Colonic mucosa (tissue), 4 donors: Measurements from ENCODE around the gene RPUSD1. TPM values are rescaled to one million over a fixed set of nuclear protein-coding genes. Genes with fewer than 3 reads are reported as not detected.

ENCODE experiments used
- DNase-seq: peaks from one replicate; pipeline ENCODE4 v3.0.0-alpha.2; 2020
- H3K27ac ChIP-seq: fragments of 200-600 bp; one replicate; pipeline ENCODE4 v1.8.0; 2021
- H3K27me3 ChIP-seq: fragments of 200-600 bp; one replicate; pipeline ENCODE4 v1.8.0; 2021
- H3K36me3 ChIP-seq: fragments of 200-600 bp; one replicate; pipeline ENCODE4 v1.8.0; 2021
- H3K4me1 ChIP-seq: fragments of 200-600 bp; one replicate; pipeline ENCODE4 v1.8.0; 2021; ENCODE audit warnings: mild to moderate bottlenecking
- H3K4me3 ChIP-seq: fragments of 200-600 bp; one replicate; pipeline ENCODE4 v1.8.0; 2021
- H3K9ac ChIP-seq, 2 donors: one replicate each; pipeline ENCODE4 v1.7.0; 2013; ENCODE audit warnings: control low read depth in 2 of 2, low read depth in 2 of 2, low read length in 2 of 2
- H3K9me3 ChIP-seq: fragments of 200-600 bp; one replicate; pipeline ENCODE4 v1.8.0; 2021
- intact Hi-C: fragments of 100-400 bp; cut with DNase I; formaldehyde crosslinking; loops from one replicate; pipeline ENCODE4 v1.14.1; 2022
- total RNA-seq, 2 donors: library from RNA; stranded (reverse); fragmentation: NEBNext Ultra II Directional in 1 of 2; extraction: Animal tissue kit (Norgen Biotek cat#: 25700) in 1 of 2; gene quantifications; one replicate each; pipeline ENCODE4 v1.2.1, GENCODE V29; 2021
- TF ChIP-seq, protein P1 (sequence below): fragments of 200-600 bp; IDR thresholded peaks from one replicate; pipeline ENCODE4 v1.8.0; 2022; ENCODE audit warnings: antibody characterized with exemption, mild to moderate bottlenecking
- donor health status: healthy.
- donor health status: DM: no; HTN: no; CAD: no.
- donor health status: DM: no; HTN: no; CAD: no.

RPUSD1 gene
- total RNA-seq, 2 donors from 2014 or later: 17.3 to 35.6 TPM

DNA sequence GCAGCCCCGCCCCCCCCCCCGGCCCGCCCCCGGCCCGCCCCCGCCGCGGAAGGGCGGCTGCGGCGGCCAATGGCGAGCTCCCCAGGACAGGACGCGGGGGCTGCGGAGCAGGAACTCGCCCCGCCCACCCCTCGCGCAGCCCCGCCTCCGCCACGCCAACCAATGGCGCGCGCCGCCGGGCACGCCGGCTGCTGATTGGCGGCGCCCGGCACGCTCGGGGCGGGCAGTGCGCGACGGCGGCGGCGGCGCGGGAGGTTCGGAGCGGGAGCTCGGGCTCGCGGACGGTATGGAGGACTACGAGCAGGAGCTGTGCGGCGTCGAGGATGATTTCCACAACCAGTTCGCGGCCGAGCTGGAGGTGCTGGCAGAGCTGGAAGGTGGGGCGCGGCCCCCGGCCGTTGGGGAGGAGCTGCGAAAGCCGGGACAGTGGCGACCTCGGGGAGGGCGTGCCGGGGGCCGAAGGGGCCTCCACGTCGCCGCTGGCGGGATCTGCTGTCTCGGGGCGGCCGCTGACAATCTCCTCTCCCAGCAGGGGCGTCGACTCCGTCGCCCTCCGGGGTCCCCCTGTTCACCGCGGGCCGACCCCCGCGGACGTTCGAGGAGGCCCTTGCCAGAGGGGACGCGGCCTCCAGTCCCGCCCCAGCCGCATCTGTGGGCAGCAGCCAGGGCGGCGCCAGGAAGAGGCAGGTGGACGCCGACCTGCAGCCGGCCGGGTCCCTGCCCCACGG is 382 bp upstream of the RPUSD1 start, which contains the start of gene CHTF18:
TSS of gene CHTF18 (plus strand) at position 222 of the 728 bp plus-strand sequence. CDS start at position 287, 65 bp downstream.
- H3K9ac ChIP-seq: peak within 1 kb of the TSS; percentile 91 to 92
- DNase-seq: peak; percentile 91
- H3K9me3 ChIP-seq: no peaks in the 10 kb centered on the region
- peak within 1 kb of the TSS; percentile 100 for H3K4me3 ChIP-seq
- H3K27ac ChIP-seq: no peak within 1 kb of the TSS
- H3K4me1 ChIP-seq: peaks cover 15% of the 10 kb centered on the region
- H3K27me3 ChIP-seq: no peaks in the 10 kb centered on the region
- intact Hi-C loops: no loop called here
- TF ChIP-seq, protein P1, sequence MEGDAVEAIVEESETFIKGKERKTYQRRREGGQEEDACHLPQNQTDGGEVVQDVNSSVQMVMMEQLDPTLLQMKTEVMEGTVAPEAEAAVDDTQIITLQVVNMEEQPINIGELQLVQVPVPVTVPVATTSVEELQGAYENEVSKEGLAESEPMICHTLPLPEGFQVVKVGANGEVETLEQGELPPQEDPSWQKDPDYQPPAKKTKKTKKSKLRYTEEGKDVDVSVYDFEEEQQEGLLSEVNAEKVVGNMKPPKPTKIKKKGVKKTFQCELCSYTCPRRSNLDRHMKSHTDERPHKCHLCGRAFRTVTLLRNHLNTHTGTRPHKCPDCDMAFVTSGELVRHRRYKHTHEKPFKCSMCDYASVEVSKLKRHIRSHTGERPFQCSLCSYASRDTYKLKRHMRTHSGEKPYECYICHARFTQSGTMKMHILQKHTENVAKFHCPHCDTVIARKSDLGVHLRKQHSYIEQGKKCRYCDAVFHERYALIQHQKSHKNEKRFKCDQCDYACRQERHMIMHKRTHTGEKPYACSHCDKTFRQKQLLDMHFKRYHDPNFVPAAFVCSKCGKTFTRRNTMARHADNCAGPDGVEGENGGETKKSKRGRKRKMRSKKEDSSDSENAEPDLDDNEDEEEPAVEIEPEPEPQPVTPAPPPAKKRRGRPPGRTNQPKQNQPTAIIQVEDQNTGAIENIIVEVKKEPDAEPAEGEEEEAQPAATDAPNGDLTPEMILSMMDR: no peak
- peaks cover 4% of the 10 kb centered on the region for H3K36me3 ChIP-seq

GRCh38 chr16:787321-787966 is 737 bp downstream of the RPUSD1 start:
- H3K4me3 ChIP-seq: peak overlapping the region; percentile 100
- peaks cover 15% of the 10 kb centered on the region for H3K4me1 ChIP-seq
- peak overlapping the region; percentile 91 to 92 for H3K9ac ChIP-seq
- no peak for DNase-seq
- intact Hi-C loops: loop anchor here (2.0 kb wide), 1 partner anchor 75 kb away; no protein-coding TSS in a partner anchor
- no peak overlapping the region for H3K27ac ChIP-seq
- H3K36me3 ChIP-seq: peaks cover 4% of the 10 kb centered on the region
- peaks cover 9% of the 10 kb centered on the region for H3K27me3 ChIP-seq
- no peaks in the 10 kb centered on the region for H3K9me3 ChIP-seq
- TF ChIP-seq, protein P1: no peak

- H3K9ac ChIP-seq: no peak overlapping the region
- peaks cover 15% of the 10 kb centered on the region for H3K27me3 ChIP-seq
- no peak overlapping the region for H3K27ac ChIP-seq
- H3K36me3 ChIP-seq: peaks cover 4% of the 10 kb centered on the region
- H3K9me3 ChIP-seq: no peaks in the 10 kb centered on the region
- no peak overlapping the region for H3K4me3 ChIP-seq
- intact Hi-C loops: loop anchor here (2.0 kb wide), 1 partner anchor 73 kb away; no protein-coding TSS in a partner anchor
- TF ChIP-seq, protein P1: peak; percentile 72
- peaks cover 15% of the 10 kb centered on the region for H3K4me1 ChIP-seq
- peak; percentile 75 for DNase-seq
These were observed 2.3 kb downstream of the RPUSD1 start for GRCh38 chr16:785563-786535.

DNA sequence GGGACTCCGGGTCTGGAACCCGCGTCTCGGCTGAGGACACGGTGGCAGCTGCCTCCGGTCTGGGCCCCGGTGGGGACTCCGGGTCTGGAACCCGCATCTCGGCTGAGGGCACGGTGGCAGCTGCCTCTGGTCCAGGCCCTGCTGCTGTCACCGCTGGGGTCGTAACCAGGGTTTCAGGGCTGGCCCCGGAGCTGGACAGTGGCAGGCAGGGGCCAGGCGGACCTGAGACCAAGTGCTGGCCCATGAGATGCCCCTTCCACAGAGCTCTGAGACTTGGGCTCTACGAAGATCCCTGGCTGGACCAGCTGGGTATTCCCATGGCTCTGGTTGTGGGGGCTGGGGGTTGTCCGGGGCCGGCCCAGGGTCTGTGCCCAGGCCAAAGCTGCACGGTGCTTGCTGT is 3.8 kb downstream of the RPUSD1 start:
- intact Hi-C loops: no loop called here
- no peaks in the 10 kb centered on the region for H3K9me3 ChIP-seq
- no peak for DNase-seq
- H3K36me3 ChIP-seq: peaks cover 4% of the 10 kb centered on the region
- peaks cover 15% of the 10 kb centered on the region for H3K4me1 ChIP-seq
- no peak overlapping the region for H3K27ac ChIP-seq
- H3K27me3 ChIP-seq: peaks cover 15% of the 10 kb centered on the region
- H3K9ac ChIP-seq: no peak overlapping the region
- H3K4me3 ChIP-seq: no peak overlapping the region
- TF ChIP-seq, protein P1: no peak
